IMR-90 (cell line): ENCODE data around the gene CFAP20.

Experiments used
- BHLHE40 ChIP-seq: fragments of 150-350 bp; IDR thresholded peaks from 2 replicates; pipeline ENCODE4 v1.6.1; 2016; ENCODE audit warnings: mild to moderate bottlenecking, low read depth, low read length
- FOS ChIP-seq: fragments of 150-350 bp; IDR thresholded peaks from 2 replicates; pipeline ENCODE4 v1.6.1; 2016; ENCODE audit warnings: low read depth, low read length
- MXI1 ChIP-seq: IDR thresholded peaks from 2 replicates; pipeline ENCODE4 v1.6.1; 2012; ENCODE audit warnings: low read depth, mild to moderate bottlenecking, low read length, moderate library complexity, borderline replicate concordance
- POLR2A ChIP-seq: IDR thresholded peaks from 2 replicates; pipeline ENCODE4 v1.6.1; 2012; ENCODE audit warnings: mild to moderate bottlenecking, low read depth, low read length

GRCh38 chr16:58077796-58078195 lies 51.4 kb downstream of the CFAP20 start:
- TF ChIP-seq MXI1 = no peak
- no peak for TF ChIP-seq POLR2A
- no peak for TF ChIP-seq FOS
- TF ChIP-seq BHLHE40 = no peak
